SU-DHL-6 (cell line): ENCODE data around the gene WDPCP.

Experiments used
- H2AFZ ChIP-seq: fragments of 200-600 bp; sonication (generic); 2 replicates; pipeline ENCODE4 v1.6.1; 2014; ENCODE audit warnings: low read depth, mild to moderate bottlenecking, moderate library complexity, mixed read lengths, antibody characterized with exemption, low read length; ENCODE audit not compliant: severe bottlenecking
- H3F3A ChIP-seq: fragments of 200-600 bp; shearing (Covaris generic); 2 replicates; pipeline ENCODE4 v1.6.0; 2016; ENCODE audit warnings: antibody characterized with exemption, mild to moderate bottlenecking; ENCODE audit not compliant: insufficient read depth
- H3K27ac ChIP-seq: fragments of 200-600 bp; sonication (generic); 2 replicates; pipeline ENCODE4 v1.5.1; 2016; ENCODE audit warnings: low read depth, mild to moderate bottlenecking, low read length, moderate library complexity, mixed read lengths
- H3K27me3 ChIP-seq: fragments of 200-600 bp; sonication (generic), shearing (Covaris generic); 2 replicates; pipeline ENCODE4 v1.6.0; 2014; ENCODE audit warnings: mild to moderate bottlenecking, low read length
- H3K36me3 ChIP-seq: fragments of 200-600 bp; sonication (generic); 2 replicates; pipeline ENCODE4 v1.6.1; 2014; ENCODE audit warnings: mild to moderate bottlenecking, low read length, mixed read lengths
- H3K4me2 ChIP-seq: fragments of 300-600, 200-600 bp; shearing (Covaris generic), sonication (generic); 2 replicates; pipeline ENCODE4 v1.6.0; 2014; ENCODE audit warnings: low read length, low read depth, mild to moderate bottlenecking; ENCODE audit not compliant: poor library complexity, severe bottlenecking
- H3K4me3 ChIP-seq: fragments of 200-600 bp; sonication (generic); 2 replicates; pipeline ENCODE4 v1.5.1; 2014; ENCODE audit warnings: antibody characterized with exemption, low read length, mild to moderate bottlenecking, mixed read lengths; ENCODE audit not compliant: insufficient read depth, poor library complexity, severe bottlenecking
- H3K79me2 ChIP-seq: fragments of 200-600 bp; sonication (generic); 2 replicates; pipeline ENCODE4 v1.6.1; 2014; ENCODE audit warnings: mild to moderate bottlenecking, low read length, moderate library complexity; ENCODE audit not compliant: insufficient read depth
- H3K9ac ChIP-seq: fragments of 200-600 bp; sonication (generic); 2 replicates; pipeline ENCODE4 v1.7.0; 2014; ENCODE audit warnings: mild to moderate bottlenecking, low read length
- H3K9me2 ChIP-seq: fragments of 200-600 bp; sonication (generic); replicated peaks from 2 replicates; pipeline ENCODE4 v1.6.1; 2014; ENCODE audit warnings: low read length; ENCODE audit not compliant: insufficient read depth
- H3K9me3 ChIP-seq: fragments of 200-600 bp; sonication (generic); 2 replicates; pipeline ENCODE4 v1.6.1; 2014; ENCODE audit warnings: low read length, mixed read lengths; ENCODE audit not compliant: insufficient read depth
- H4K20me1 ChIP-seq: fragments of 200-600 bp; sonication (generic); 2 replicates; pipeline ENCODE4 v1.6.1; 2014; ENCODE audit warnings: low read depth, mild to moderate bottlenecking, antibody characterized with exemption, low read length, moderate library complexity, mixed read lengths
- CTCF ChIP-seq: fragments of 200-600 bp; sonication (generic); IDR thresholded peaks from one replicate; pipeline ENCODE4 v1.5.1; 2017; ENCODE audit warnings: antibody characterized with exemption, mild to moderate bottlenecking, low read length, moderate library complexity; ENCODE audit not compliant: insufficient read depth, poor library complexity, severe bottlenecking
- EZH2phosphoT487 ChIP-seq: fragments of 200-600 bp; sonication (generic), shearing (Covaris generic); conservative IDR thresholded peaks from 2 replicates; pipeline ENCODE4 v1.6.1; 2018; ENCODE audit warnings: mild to moderate bottlenecking, antibody characterized with exemption, low read length, moderate library complexity, mixed read lengths

WDPCP gene

GRCh38 chr2:63604666-63605065 is 16.4 kb upstream of the WDPCP start:
- Histone ChIP-seq H3K27ac (no peak overlapping the region), H3K9me2 (no peaks in the 10 kb centered on the region), H3K36me3 (peaks cover 59% of the 10 kb centered on the region), H3F3A (0 out of 2 replicates have a peak, but pooled peaks cover 4% of the 10 kb centered on the region), H3K27me3 (no peaks in the 10 kb centered on the region), H3K4me2 (no peak overlapping the region), H3K79me2 (0 out of 2 replicates have a peak, but pooled peaks cover 4% of the 10 kb centered on the region), H4K20me1 (no peaks in the 10 kb centered on the region), H3K9me3 (no peaks in the 10 kb centered on the region), H3K9ac (no peak overlapping the region), H2AFZ (no peak overlapping the region), H3K4me3 (no peak overlapping the region)
- TF ChIP-seq CTCF (no peak), EZH2phosphoT487 (no peak)

- TF ChIP-seq EZH2phosphoT487: no peak
- no peaks in the 10 kb centered on the region for H3K27me3 ChIP-seq
- H4K20me1 ChIP-seq: 0 out of 2 replicates have a peak, but pooled peaks cover 8% of the 10 kb centered on the region
- no peaks in the 10 kb centered on the region for H3K9me3 ChIP-seq
- no peak overlapping the region for H3K27ac ChIP-seq
- no peak overlapping the region for H3K9ac ChIP-seq
- H3F3A ChIP-seq: 0 out of 2 replicates have a peak, but pooled peaks cover 6% of the 10 kb centered on the region
- peaks cover 65% of the 10 kb centered on the region for H3K36me3 ChIP-seq
- H2AFZ ChIP-seq: no peak overlapping the region
- no peak overlapping the region for H3K4me2 ChIP-seq
- H3K4me3 ChIP-seq: no peak overlapping the region
- H3K79me2 ChIP-seq: peaks cover 22% of the 10 kb centered on the region
- no peaks in the 10 kb centered on the region for H3K9me2 ChIP-seq
Measured at GRCh38 chr2:63600881-63601460, 12.7 kb upstream of the WDPCP start.

- Histone ChIP-seq H3K27ac (no peak overlapping the region), H3K4me2 (no peak overlapping the region), H3K4me3 (no peak overlapping the region), H2AFZ (no peak overlapping the region), H3K27me3 (no peaks in the 10 kb centered on the region), H3F3A (0 out of 2 replicates have a peak, but pooled peaks cover 6% of the 10 kb centered on the region), H3K79me2 (peaks cover 42% of the 10 kb centered on the region), H3K9me3 (no peaks in the 10 kb centered on the region), H3K36me3 (peaks cover 64% of the 10 kb centered on the region), H3K9me2 (no peaks in the 10 kb centered on the region), H3K9ac (no peak overlapping the region), H4K20me1 (peaks cover 9% of the 10 kb centered on the region; the same call in 1 of the 2 replicates)
- TF ChIP-seq CTCF: no peak
- no peak for TF ChIP-seq EZH2phosphoT487
Measured at GRCh38 chr2:63598981-63599380, 10.7 kb upstream of the WDPCP start.

- H3K9me2 ChIP-seq: no peaks in the 10 kb centered on the region
Measured at GRCh38 chr2:63596401-63596883, 8.2 kb upstream of the WDPCP start.

More at GRCh38 chr2:63596401-63596883, 8.2 kb upstream of the WDPCP start:
- H3K36me3 ChIP-seq: peaks cover 54% of the 10 kb centered on the region
- H3K27ac ChIP-seq: no peak overlapping the region
- H3K9me3 ChIP-seq: no peaks in the 10 kb centered on the region
- H3K79me2 ChIP-seq: peaks cover 67% of the 10 kb centered on the region
- H3K27me3 ChIP-seq: no peaks in the 10 kb centered on the region
- no peak for TF ChIP-seq EZH2phosphoT487
- no peak for TF ChIP-seq CTCF
- H4K20me1 ChIP-seq: peaks cover 20% of the 10 kb centered on the region; the same call in 1 of the 2 replicates
- no peak overlapping the region for H3K4me3 ChIP-seq
- peaks cover 11% of the 10 kb centered on the region for H3F3A ChIP-seq
- no peak overlapping the region for H2AFZ ChIP-seq
- H3K9ac ChIP-seq: no peak overlapping the region
- no peak overlapping the region for H3K4me2 ChIP-seq
